Islet precursor cell (in vitro differentiated cells): ENCODE results near the gene KLHL17.
"Not testable (repeated sequence)": the region's sequence is repeated elsewhere in the genome, so short reads cannot be mapped to it uniquely, and the experiment has no call there.

ENCODE experiments used
- DNase-seq: peaks from one replicate; pipeline ENCODE4 v3.0.0-alpha.2; 2018

The KLHL17 gene

DNA sequence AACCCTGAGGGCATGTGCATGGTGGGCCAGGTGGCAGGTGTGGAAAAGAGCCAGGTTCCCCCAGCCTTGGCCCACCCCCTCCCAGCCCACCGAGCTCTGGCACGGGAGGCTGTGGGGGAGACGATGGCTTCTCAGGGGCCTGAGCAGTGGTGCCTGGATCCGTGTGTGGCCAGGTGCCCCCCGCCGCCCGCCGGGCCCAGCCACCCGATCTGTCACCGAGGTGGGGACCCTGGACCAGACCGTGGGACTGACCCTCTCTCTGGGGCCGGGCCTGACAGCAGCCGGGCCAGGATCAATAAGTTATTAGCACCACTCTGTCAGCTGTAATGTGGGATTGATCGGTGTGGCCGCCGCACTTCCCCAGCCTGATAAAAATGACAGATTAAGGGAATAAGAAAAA lies 22.9 kb upstream of the KLHL17 start:
- no peak for DNase-seq

- DNase-seq = peak; percentile 80
Observed at GRCh38 chr1:938088-938683, 22.2 kb upstream of the KLHL17 start.

DNA sequence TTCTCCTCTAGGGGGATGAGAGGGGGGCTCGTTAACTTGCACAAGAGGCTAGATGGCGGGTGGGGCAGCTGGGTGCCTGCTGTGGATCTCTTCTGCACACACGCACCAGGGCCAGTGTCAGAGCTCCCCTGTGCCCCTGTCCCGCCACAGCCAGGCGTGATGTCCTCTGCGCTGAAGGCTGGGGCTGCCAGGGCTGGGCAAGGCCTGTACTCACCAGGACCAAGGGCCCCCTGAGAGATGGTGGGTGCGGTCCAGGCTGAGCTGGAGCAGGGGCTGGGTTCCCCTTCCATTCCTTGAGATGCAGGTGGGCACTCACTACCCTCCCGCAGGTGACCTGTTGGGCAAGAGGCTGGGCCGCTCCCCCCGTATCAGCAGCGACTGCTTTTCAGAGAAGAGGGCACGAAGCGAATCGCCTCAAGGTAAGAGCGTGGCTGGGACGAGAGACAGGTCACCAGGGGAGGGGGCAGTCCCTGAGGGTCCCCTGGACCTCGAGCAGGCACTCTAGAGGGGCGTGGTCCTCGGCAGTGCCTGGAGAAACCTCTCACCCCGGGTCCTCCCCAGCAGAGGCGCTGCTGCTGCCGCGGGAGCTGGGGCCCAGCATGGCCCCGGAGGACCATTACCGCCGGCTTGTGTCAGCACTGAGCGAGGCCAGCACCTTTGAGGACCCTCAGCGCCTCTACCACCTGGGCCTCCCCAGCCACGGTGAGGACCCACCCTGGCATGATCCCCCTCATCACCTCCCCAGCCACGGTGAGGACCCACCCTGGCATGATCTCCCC lies 21.5 kb upstream of the KLHL17 start:
- peak; percentile 72 for DNase-seq

GRCh38 chr1:939511-940106 lies 20.8 kb upstream of the KLHL17 start:
- DNase-seq = no peak

DNA sequence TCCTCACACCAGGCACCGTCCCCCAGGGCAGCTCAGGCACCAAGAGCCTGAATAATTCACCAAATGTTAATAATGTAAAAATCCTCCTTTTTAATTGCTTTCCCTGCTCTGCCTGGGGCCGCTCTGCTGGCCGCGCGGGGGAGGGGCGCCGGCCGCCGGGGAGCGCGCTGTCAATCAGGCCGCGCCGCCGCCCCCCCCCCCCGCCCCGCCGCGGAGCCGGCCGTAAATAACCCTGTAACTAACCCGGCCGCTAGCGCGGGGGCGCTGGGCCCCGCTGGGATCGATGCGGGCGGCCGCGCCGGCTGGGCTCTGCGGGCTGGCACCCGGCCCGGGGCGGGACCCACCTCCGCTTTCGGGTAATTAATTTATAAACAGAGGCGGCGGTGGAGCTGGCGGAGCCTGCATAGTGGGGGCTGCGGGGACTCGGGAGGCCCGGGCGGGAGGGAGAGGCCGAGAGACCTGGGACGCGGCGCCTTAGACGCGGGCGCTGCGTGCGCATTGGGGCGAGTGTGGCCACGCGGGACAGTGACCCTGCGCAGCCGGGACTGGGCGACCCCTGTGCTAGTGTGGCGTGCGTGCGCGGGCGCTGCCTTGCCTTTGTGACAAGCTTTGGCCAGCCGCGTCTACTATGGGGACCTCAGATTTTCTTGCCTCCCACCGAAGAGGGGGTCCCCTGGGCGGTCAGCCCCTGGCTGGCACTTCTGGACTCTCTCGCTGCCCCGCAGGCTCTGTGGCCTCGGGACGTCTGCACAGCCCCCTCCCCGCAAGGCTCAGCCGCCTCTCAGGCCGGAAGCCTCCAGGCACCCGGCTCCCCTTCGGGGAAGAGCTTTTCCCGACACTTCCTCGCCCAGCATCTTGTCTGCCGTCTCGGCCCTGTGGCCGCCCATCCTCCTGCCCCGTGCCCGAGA lies 20.0 kb upstream of the KLHL17 start:
- DNase-seq = peak; percentile 83

- DNase-seq = no peak
Observed at GRCh38 chr1:941015-941587, 19.3 kb upstream of the KLHL17 start.

- DNase-seq = peak; percentile 93
Observed at GRCh38 chr1:941588-942383, 18.6 kb upstream of the KLHL17 start.

- no peak for DNase-seq
Observed at GRCh38 chr1:942411-942821, 18.0 kb upstream of the KLHL17 start.

DNA sequence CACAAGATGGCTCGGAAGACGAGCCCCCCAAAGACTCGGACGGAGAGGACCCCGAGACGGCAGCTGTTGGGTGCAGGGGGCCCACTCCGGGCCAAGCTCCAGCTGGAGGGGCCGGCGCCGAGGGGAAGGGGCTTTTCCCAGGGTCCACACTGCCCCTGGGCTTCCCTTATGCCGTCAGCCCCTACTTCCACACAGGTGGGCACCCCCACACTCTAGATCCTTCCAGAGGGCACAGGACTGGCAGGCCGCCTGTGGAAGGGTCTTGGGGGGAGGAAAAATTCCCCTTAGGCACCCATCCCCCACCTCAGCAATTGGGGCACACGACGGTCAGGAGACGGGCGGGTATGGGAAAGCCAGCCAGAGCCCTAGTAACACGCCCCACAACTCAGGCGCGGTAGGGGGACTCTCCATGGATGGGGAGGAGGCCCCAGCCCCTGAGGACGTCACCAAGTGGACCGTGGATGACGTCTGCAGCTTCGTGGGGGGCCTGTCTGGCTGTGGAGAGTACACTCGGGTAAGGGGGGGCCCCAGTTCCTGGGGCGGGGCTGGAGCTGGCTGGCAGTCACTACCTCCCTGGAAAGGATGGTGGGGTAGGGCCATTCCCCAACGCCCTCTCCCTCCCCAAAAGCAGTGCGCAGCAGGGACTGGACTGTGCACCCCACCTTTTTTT lies 17.4 kb upstream of the KLHL17 start:
- DNase-seq = no peak

DNA sequence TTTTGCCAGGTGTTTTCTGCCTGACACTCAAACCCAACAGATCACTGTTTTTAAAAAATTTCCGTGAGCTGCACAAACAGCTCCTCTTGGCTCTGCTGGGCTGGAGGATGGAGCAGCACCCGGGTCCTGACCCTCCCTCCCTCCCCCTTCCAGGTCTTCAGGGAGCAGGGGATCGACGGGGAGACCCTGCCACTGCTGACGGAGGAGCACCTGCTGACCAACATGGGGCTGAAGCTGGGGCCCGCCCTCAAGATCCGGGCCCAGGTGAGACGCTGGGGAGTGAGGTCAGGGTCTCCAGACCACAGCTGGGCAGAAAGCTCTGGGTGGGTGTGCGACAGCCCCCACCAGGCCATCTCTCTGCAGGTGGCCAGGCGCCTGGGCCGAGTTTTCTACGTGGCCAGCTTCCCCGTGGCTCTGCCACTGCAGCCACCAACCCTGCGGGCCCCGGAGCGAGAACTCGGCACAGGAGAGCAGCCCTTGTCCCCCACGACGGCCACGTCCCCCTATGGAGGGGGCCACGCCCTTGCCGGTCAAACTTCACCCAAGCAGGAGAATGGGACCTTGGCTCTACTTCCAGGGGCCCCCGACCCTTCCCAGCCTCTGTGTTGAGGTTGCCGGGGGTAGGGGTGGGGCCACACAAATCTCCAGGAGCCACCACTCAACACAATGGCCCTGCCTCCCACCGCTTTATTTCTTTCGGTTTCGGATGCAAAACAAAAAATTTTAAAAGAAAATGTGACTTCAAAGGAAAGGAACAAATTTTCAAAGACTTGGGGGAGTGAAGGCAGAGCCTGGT lies 16.6 kb upstream of the KLHL17 start:
- no peak for DNase-seq

GRCh38 chr1:944341-945325 lies 15.8 kb upstream of the KLHL17 start:
- DNase-seq = no peak

DNA sequence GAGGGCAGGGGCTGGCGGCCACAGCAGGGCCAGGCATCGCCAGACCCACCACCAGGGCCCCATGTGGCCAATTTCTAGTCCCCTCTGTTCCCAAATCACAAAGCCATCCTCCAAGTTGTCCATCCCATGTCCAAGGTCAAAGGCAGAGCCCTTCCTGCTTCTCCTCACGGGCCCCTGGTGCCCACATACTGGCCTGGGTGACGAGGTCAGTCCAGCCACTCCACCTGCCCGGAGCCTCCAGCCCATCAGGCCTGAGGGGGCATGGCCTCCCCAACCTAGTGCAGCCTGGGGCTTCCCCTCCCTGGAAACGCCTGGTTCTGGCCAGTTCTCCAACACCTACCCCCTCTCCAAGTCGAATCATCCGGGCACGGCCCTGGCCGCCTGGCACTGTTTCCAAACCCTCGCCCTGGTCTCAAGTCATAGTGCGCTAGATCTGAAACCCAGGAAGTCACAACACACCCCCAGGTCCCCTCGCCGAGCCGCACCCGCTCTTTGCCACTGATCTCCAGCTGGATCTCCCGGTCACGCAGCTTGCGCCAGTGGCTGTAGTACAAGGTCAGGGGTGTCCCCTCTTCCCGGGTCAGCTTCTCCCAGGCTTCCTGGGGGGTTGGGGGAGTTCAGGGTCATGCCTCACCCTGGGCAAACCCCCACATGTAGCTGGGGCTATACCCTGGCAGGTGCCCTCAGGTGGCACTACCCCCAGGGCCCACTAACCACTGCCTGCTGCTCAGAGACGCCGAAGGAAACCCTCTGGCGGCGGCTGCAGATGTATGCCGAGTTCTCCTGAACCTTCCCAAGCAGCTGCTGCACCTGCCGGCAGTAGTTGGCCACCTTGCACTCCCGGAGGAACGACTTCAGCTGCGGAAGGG lies 14.5 kb upstream of the KLHL17 start:
- DNase-seq = no peak

- not testable (repeated sequence) for DNase-seq
Observed at GRCh38 chr1:946811-947210, 13.6 kb upstream of the KLHL17 start.

GRCh38 chr1:947958-948357 lies 12.4 kb upstream of the KLHL17 start:
- no peak for DNase-seq

GRCh38 chr1:950268-950667 lies 10.1 kb upstream of the KLHL17 start:
- no peak for DNase-seq

- DNase-seq = no peak
Observed at GRCh38 chr1:950881-951280, 9.5 kb upstream of the KLHL17 start.

DNA sequence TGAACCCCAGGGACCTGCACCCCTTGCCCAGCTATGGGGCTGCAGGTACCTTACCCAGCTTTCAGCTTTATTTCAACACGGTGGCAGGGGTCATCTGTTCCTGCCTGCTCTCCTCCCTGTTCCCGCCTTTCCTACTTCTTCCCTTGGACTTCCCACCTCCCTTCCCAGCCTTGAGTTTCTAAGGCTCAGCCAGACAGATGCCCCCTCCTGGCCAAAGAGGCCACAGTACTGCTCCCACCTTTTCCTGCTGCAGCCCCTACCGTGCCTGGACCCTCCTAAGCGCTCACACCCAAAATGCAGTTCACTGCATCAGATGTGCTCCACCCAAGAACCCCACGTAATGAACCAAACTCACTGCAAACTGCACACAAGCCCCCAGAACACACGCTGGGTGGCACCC lies 9.0 kb upstream of the KLHL17 start:
- no peak for DNase-seq

DNA sequence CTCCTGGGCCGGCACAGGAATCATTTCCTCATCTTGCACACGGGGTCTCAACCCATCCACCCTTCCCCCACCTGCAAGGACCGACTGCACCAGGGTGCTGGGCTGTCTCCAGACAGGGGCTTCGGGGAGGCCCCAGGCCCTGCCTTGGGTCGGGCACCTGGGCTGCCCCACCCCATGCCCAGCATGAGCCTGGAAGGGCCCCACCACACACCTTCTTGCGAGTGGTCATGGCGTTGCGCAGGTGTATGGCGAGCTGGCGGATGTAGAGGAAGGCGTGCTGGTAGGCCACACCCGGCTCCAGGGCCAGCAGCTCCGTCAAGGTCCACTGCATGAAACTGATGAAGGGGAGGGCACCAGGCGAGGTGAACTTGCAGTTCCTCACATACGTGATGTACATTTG lies 8.2 kb upstream of the KLHL17 start:
- no peak for DNase-seq
